Endothelial cell of umbilical vein (primary cell): ENCODE results near the gene EMC9. TPM values are rescaled to one million over a fixed set of nuclear protein-coding genes. Genes with fewer than 3 reads are reported as not detected.
A peak's percentile ranks its signal among the peaks of the same experiment; 100 is the strongest.

Experiments
- BruUV-seq: library from RNA; stranded (reverse); fragments of 400-500 nt; replicated peaks from 2 replicates; lab custom pipeline; 2021; lab: Mats Ljungman, UMichigan
- CTCF ChIA-PET: fragments of 300-600, 350-600 bp; sonication (Branson Sonifier 250); formaldehyde crosslinking; loops from one replicate; lab custom pipeline; 2021; ENCODE audit warnings: antibody characterized with exemption, inconsistent platforms; lab: Charles Lee
- POLR2A ChIA-PET: fragments of 300-600, 350-600 bp; sonication (Branson Sonifier 250); formaldehyde crosslinking; loops from one replicate; lab custom pipeline; 2021; ENCODE audit warnings: antibody characterized with exemption, inconsistent platforms; lab: Charles Lee
- DNase-seq: peaks from one replicate; pipeline ENCODE4 v3.0.0-alpha.2; 2011; ENCODE audit warnings: low read depth, low spot score
- FAIRE-seq: peaks from 2 replicates; lab custom pipeline; 2011; peaks lifted over from hg19 to GRCh38; lab: Jason Lieb, UNC
- H2AFZ ChIP-seq: 2 replicates; pipeline ENCODE4 v1.6.0; 2012; ENCODE audit warnings: low read depth, low read length, control low read depth, inconsistent platforms
- H3K27ac ChIP-seq: 2 replicates; pipeline ENCODE4 v1.5.1; 2011; ENCODE audit warnings: low read depth, mild to moderate bottlenecking, control low read depth, low read length, moderate library complexity; ENCODE audit not compliant: insufficient read depth
- H3K27me3 ChIP-seq, 2 experiments: 2 replicates each; pipeline versions ENCODE4 v1.6.0 to v1.6.1; 2011; ENCODE audit warnings: low read length in 2 of 2, mixed read lengths in 1 of 2; ENCODE audit not compliant: control insufficient read depth in 2 of 2, insufficient read depth in 2 of 2
- H3K36me3 ChIP-seq, 2 experiments: 2 replicates in 1 of 2; 3 replicates in 1 of 2; pipeline ENCODE4 v1.5.1; 2011; ENCODE audit warnings: low read length in 2 of 2, mild to moderate bottlenecking in 1 of 2, moderate library complexity in 1 of 2; ENCODE audit not compliant: control insufficient read depth in 2 of 2, insufficient read depth in 2 of 2; ENCODE audit errors: extremely low read depth in 1 of 2
- H3K4me1 ChIP-seq: 3 replicates; pipeline ENCODE4 v1.5.1; 2011; ENCODE audit warnings: mild to moderate bottlenecking, low read length; ENCODE audit not compliant: control insufficient read depth, insufficient read depth; ENCODE audit errors: extremely low read depth
- H3K4me2 ChIP-seq: 2 replicates; pipeline ENCODE4 v1.6.1; 2011; ENCODE audit warnings: low read length, control low read depth, mixed read lengths; ENCODE audit not compliant: insufficient read depth
- H3K4me3 ChIP-seq, 3 experiments: fragments of 200-600 bp in 1 of 3; sonication (generic), shearing (Covaris generic) in 1 of 3; replicated peaks in 1 of 3; 2 replicates each; pipeline ENCODE4 v1.5.1; 2011 to 2016; ENCODE audit warnings: control low read depth in 3 of 3, low read length in 3 of 3, mild to moderate bottlenecking in 2 of 3, inconsistent platforms in 1 of 3, low read depth in 1 of 3, moderate library complexity in 1 of 3; ENCODE audit not compliant: insufficient read depth in 1 of 3
- H3K79me2 ChIP-seq: 2 replicates; pipeline ENCODE4 v1.6.0; 2012; ENCODE audit warnings: low read length, inconsistent platforms; ENCODE audit not compliant: control insufficient read depth, insufficient read depth
- H3K9ac ChIP-seq: replicated peaks from 2 replicates; pipeline ENCODE3; 2011; ENCODE audit warnings: low read length, control low read depth; ENCODE audit not compliant: insufficient read depth; ENCODE audit errors: extremely low read depth
- H3K9me1 ChIP-seq: replicated peaks from 3 replicates; pipeline ENCODE4 v1.6.0; 2011; ENCODE audit warnings: mild to moderate bottlenecking, low read length; ENCODE audit not compliant: control insufficient read depth, insufficient read depth; ENCODE audit errors: extremely low read depth
- H3K9me3 ChIP-seq: replicated peaks from 2 replicates; pipeline ENCODE4 v1.5.1; 2012; ENCODE audit warnings: low read length, inconsistent platforms; ENCODE audit not compliant: control insufficient read depth, insufficient read depth
- H4K20me1 ChIP-seq: replicated peaks from 2 replicates; pipeline ENCODE3; 2011; ENCODE audit warnings: mild to moderate bottlenecking, low read length; ENCODE audit not compliant: control insufficient read depth, insufficient read depth; ENCODE audit errors: extremely low read depth
- CTCF ChIP-seq, 2 donors: IDR thresholded peaks; 1 replicate in 1 of 2; 2 replicates in 1 of 2; pipeline ENCODE4 v1.5.1; 2011; ENCODE audit warnings: low read length in 2 of 2, mild to moderate bottlenecking in 2 of 2, moderate library complexity in 2 of 2, control low read depth in 1 of 2, inconsistent platforms in 1 of 2, low read depth in 1 of 2; ENCODE audit not compliant: insufficient read depth in 1 of 2; ENCODE audit errors: extremely low read depth in 1 of 2
- EZH2 ChIP-seq: IDR thresholded peaks from 2 replicates; pipeline ENCODE4 v1.6.1; 2012; ENCODE audit warnings: borderline replicate concordance, low read depth, mild to moderate bottlenecking, moderate library complexity, low read length, inconsistent platforms; ENCODE audit not compliant: severe bottlenecking
- FOS ChIP-seq: IDR thresholded peaks from 2 replicates; pipeline ENCODE4 v1.6.1; 2011; ENCODE audit warnings: mild to moderate bottlenecking, low read length, moderate library complexity, borderline replicate concordance; ENCODE audit not compliant: insufficient read depth
- GATA2 ChIP-seq: IDR thresholded peaks from 2 replicates; pipeline ENCODE4 v1.7.0; 2011; ENCODE audit warnings: low read depth, mild to moderate bottlenecking, moderate library complexity, mixed read lengths, low read length; ENCODE audit not compliant: insufficient read length, insufficient read depth
- JUN ChIP-seq: IDR thresholded peaks from 2 replicates; pipeline ENCODE4 v1.6.1; 2011; ENCODE audit warnings: borderline replicate concordance, low read depth; ENCODE audit not compliant: insufficient read length, insufficient read depth
- MAX ChIP-seq: IDR thresholded peaks from 2 replicates; pipeline ENCODE4 v1.6.1; 2011; ENCODE audit not compliant: insufficient read depth, insufficient read length
- MYC ChIP-seq: IDR thresholded peaks from one replicate; pipeline ENCODE4 v1.6.1; 2011; ENCODE audit warnings: mild to moderate bottlenecking, low read depth, low read length
- POLR2A ChIP-seq: IDR thresholded peaks from 2 replicates; pipeline ENCODE4 v1.6.1; 2012; ENCODE audit warnings: low read depth, mild to moderate bottlenecking, control low read depth, low read length
- POLR2AphosphoS5 ChIP-seq: IDR thresholded peaks from 2 replicates; pipeline ENCODE4 v1.6.1; 2012; ENCODE audit warnings: low read depth, mild to moderate bottlenecking, control low read depth, low read length, moderate library complexity; ENCODE audit not compliant: insufficient read depth
- dilution Hi-C: fragments of 300-500 bp; cut with MboI; formaldehyde crosslinking; loops from one replicate; pipeline ENCODE4 v1.15.0; 2019; ENCODE audit warnings: low sequenced_read_pairs; ENCODE audit not compliant: extremely low pct_ligation_motif_present
- intact Hi-C: fragments of 100-400 bp; cut with micrococcal nuclease; formaldehyde crosslinking; loops from one replicate; pipeline ENCODE4 v1.10.0; 2022
- polyA plus RNA-seq, 4 experiments: library from polyadenylated mRNA; depleted of rRNA in 3 of 4; stranded (reverse) in 3 of 4; unstranded in 1 of 4; fragments of >200 nt; gene quantifications; 2 replicates each; pipeline versions ENCODE4 v1.2.1 to v1.2.3, GENCODE V29; 2011 to 2012; ENCODE audit warnings: missing spikeins in 1 of 4
- total RNA-seq: library from RNA; stranded (reverse); gene quantifications from 2 replicates; pipeline ENCODE4 v1.2.3, GENCODE V29; 2021

EMC9 gene
- total and polyA plus RNA-seq, 2 donors (not counting 3 experiments of a cell fraction or from before 2014, with no cell fraction given): 21.8 to 31.8 TPM

GRCh38 chr14:24138396-24139271 is 2.8 kb downstream of the EMC9 start:
- dilution Hi-C loops: no loop called here
- ChIA-PET CTCF (no interaction called here), POLR2A (no interaction called here)
- Histone ChIP-seq H3K27ac (no peak overlapping the region), H4K20me1 (no peaks in the 10 kb centered on the region), H3K79me2 (peaks cover 21% of the 10 kb centered on the region), H3K4me1 (peaks cover 19% of the 10 kb centered on the region), H2AFZ (no peak overlapping the region), H3K36me3 (peaks cover 6 to 19% of the 10 kb centered on the region in 2 experiments), H3K4me2 (no peak overlapping the region), H3K9ac (no peak overlapping the region), H3K9me3 (no peaks in the 10 kb centered on the region), H3K9me1 (no peaks in the 10 kb centered on the region), H3K27me3 (no peaks in the 10 kb centered on the region), H3K4me3 (no peak overlapping the region)
- TF ChIP-seq GATA2 (no peak), POLR2AphosphoS5 (no peak), CTCF (IDR thresholded peaks at IDR 0.05; ENCODE audit: extremely low read depth in 1 of 2, insufficient read depth in 1 of 2, low read depth in 1 of 2, low read length in 2 of 2) (no peak), MAX (no peak), FOS (no peak), JUN (no peak), EZH2 (no peak), POLR2A (no peak), MYC (no peak)
- DNase-seq (no peak), FAIRE-seq (no peak)
- intact Hi-C loops: no loop called here
- BruUV-seq: TSS peak; percentile 27
